Measurements from ENCODE around the gene AFAP1L1. TPM values are rescaled to one million over a fixed set of nuclear protein-coding genes. Genes with fewer than 3 reads are reported as not detected.
A peak's percentile ranks its signal among the peaks of the same experiment; 100 is the strongest.

The AFAP1L1 gene
- total and polyA plus RNA-seq, 2 donors from 2014 or later: 4.8 to 14.8 TPM

GRCh38 chr5:149345147-149345891 is 73.7 kb downstream of the AFAP1L1 start, which contains the start of gene GRPEL2:
Gene GRPEL2, plus strand, starts transcription at chr5:149345499. Its CDS starts 41 bp downstream, at chr5:149345540.
- intact Hi-C loops (cut with DNase I): no loop called here
- H3K9me3 ChIP-seq (ENCODE audit: control insufficient read depth in 2 of 3, insufficient read depth in 1 of 3, low read length in 3 of 3): no peaks in the 10 kb centered on the region
- peak; percentile 97 to 99 (median 98) for DNase-seq
- peak; percentile 38 for FAIRE-seq
- peak within 1 kb of the TSS; percentile 59 to 80 for H3K27ac ChIP-seq (ENCODE audit: low read depth in 2 of 2, low read length in 2 of 2)
- peak within 1 kb of the TSS; percentile 87 to 98 (median 98) for H3K4me3 ChIP-seq (ENCODE audit: low read length in 3 of 3)
- H3K4me1 ChIP-seq (ENCODE audit: control insufficient read depth in 2 of 3, insufficient read depth in 2 of 3, low read depth in 1 of 3, low read length in 3 of 3): peaks cover 0 to 5% (median 0%) of the 10 kb centered on the region in 3 donors
- H3K9ac ChIP-seq (ENCODE audit: low read length in 3 of 3): peak within 1 kb of the TSS; percentile 78 to 87 (median 84)
- peaks cover 1 to 21% (median 8%) of the 10 kb centered on the region in 3 donors for H3K36me3 ChIP-seq (ENCODE audit: control insufficient read depth in 2 of 3, insufficient read depth in 3 of 3, low read length in 3 of 3)
- H3K27me3 ChIP-seq (ENCODE audit: control insufficient read depth, insufficient read depth, low read length): no peaks in the 10 kb centered on the region
- TF ChIP-seq, protein P1, sequence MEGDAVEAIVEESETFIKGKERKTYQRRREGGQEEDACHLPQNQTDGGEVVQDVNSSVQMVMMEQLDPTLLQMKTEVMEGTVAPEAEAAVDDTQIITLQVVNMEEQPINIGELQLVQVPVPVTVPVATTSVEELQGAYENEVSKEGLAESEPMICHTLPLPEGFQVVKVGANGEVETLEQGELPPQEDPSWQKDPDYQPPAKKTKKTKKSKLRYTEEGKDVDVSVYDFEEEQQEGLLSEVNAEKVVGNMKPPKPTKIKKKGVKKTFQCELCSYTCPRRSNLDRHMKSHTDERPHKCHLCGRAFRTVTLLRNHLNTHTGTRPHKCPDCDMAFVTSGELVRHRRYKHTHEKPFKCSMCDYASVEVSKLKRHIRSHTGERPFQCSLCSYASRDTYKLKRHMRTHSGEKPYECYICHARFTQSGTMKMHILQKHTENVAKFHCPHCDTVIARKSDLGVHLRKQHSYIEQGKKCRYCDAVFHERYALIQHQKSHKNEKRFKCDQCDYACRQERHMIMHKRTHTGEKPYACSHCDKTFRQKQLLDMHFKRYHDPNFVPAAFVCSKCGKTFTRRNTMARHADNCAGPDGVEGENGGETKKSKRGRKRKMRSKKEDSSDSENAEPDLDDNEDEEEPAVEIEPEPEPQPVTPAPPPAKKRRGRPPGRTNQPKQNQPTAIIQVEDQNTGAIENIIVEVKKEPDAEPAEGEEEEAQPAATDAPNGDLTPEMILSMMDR (IDR thresholded peaks at IDR 0.05; ENCODE audit: borderline replicate concordance, extremely low read depth, insufficient read depth): no peak

- peaks cover 0 to 5% (median 0%) of the 10 kb centered on the region in 3 donors for H3K4me1 ChIP-seq (ENCODE audit: control insufficient read depth in 2 of 3, insufficient read depth in 2 of 3, low read depth in 1 of 3, low read length in 3 of 3)
- H3K9ac ChIP-seq (ENCODE audit: low read length in 3 of 3): peak overlapping the region; percentile 78 to 87 (median 84)
- H3K27me3 ChIP-seq (ENCODE audit: control insufficient read depth, insufficient read depth, low read length): no peaks in the 10 kb centered on the region
- no peaks in the 10 kb centered on the region for H3K9me3 ChIP-seq (ENCODE audit: control insufficient read depth in 2 of 3, insufficient read depth in 1 of 3, low read length in 3 of 3)
- FAIRE-seq (no peak), DNase-seq (peak in 1 of 5 donors; percentile 42)
- TF ChIP-seq, protein P1 (IDR thresholded peaks at IDR 0.05; ENCODE audit: borderline replicate concordance, extremely low read depth, insufficient read depth): no peak
- H3K36me3 ChIP-seq (ENCODE audit: control insufficient read depth in 2 of 3, insufficient read depth in 3 of 3, low read length in 3 of 3): peaks cover 4 to 26% (median 12%) of the 10 kb centered on the region in 3 donors
- peak overlapping the region; percentile 49 to 59 for H3K27ac ChIP-seq (ENCODE audit: low read depth in 2 of 2, low read length in 2 of 2)
- intact Hi-C loops (cut with DNase I): no loop called here
- H3K4me3 ChIP-seq (ENCODE audit: low read length in 3 of 3): peak overlapping the region; percentile 87 to 98 (median 98)
These were observed 74.2 kb downstream of the AFAP1L1 start for GRCh38 chr5:149345892-149346222.

DNA sequence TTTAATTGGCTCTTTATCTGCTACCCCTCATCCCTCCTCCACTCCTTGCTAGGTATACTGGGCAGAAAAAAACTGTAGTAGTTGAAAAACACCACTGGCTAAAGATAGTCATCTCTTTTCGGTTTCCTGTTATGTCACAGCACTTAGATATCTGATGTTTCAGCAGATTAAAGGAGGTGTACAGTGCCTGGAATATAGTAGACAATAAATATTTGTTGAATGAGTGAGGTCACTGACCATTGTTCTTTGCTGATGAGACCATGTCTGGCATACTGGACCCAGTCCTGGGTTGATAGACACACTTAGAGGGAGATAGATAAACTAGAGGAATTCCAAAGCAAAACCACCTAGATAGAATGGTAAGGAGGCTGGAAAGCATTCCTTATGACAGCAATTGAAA is 76.9 kb downstream of the AFAP1L1 start:
- no peaks in the 10 kb centered on the region for H3K9me3 ChIP-seq (ENCODE audit: control insufficient read depth in 2 of 3, insufficient read depth in 1 of 3, low read length in 3 of 3)
- H3K27ac ChIP-seq (ENCODE audit: low read depth in 2 of 2, low read length in 2 of 2): no peak overlapping the region
- FAIRE-seq (no peak), DNase-seq (no peak)
- H3K4me1 ChIP-seq (ENCODE audit: control insufficient read depth in 2 of 3, insufficient read depth in 2 of 3, low read depth in 1 of 3, low read length in 3 of 3): peaks cover 0 to 5% (median 0%) of the 10 kb centered on the region in 3 donors
- H3K9ac ChIP-seq (ENCODE audit: low read length in 3 of 3): no peak overlapping the region
- no peaks in the 10 kb centered on the region for H3K27me3 ChIP-seq (ENCODE audit: control insufficient read depth, insufficient read depth, low read length)
- TF ChIP-seq, protein P1 (IDR thresholded peaks at IDR 0.05; ENCODE audit: borderline replicate concordance, extremely low read depth, insufficient read depth): no peak
- H3K36me3 ChIP-seq (ENCODE audit: control insufficient read depth in 2 of 3, insufficient read depth in 3 of 3, low read length in 3 of 3): peaks cover 4 to 45% (median 21%) of the 10 kb centered on the region in 3 donors
- H3K4me3 ChIP-seq (ENCODE audit: low read length in 3 of 3): no peak overlapping the region
- intact Hi-C loops (cut with DNase I): no loop called here

All from kidney (tissue), 14 donors.